ENCODE results near the gene CACNA1C. TPM values are rescaled to one million over a fixed set of nuclear protein-coding genes. Genes with fewer than 3 reads are reported as not detected.

The CACNA1C gene
- total RNA-seq, 1 donor from 2014 or later, result 0.51 TPM

- DNase-seq (ENCODE audit: low read depth in 2 of 2), result no peak
Measured at GRCh38 chr12:2575245-2575644, 522.5 kb downstream of the CACNA1C start.

DNA sequence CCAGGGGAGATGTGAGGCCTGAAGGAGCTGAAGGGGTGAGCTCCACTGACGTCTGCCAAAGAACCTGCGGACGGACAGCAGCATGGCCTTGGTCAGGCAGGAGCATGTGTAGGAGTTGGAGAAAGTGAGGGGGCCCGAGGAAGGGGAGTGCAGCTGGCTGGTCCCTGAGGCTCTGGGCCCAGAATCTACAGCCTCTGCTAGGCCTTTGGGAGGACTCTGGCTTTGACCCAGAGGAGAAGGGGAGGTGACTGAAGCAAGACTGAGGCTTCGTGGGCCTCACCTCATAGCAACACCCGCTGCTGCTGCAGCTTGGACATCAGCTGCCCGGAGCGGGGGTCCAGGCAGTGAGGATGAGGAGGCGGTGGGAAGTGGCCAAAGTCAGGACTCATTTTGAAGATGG, 525.4 kb downstream of the CACNA1C start:
- DNase-seq (ENCODE audit: low read depth in 2 of 2), result no peak

- no peak for DNase-seq (ENCODE audit: low read depth in 2 of 2)
Measured at GRCh38 chr12:2578772-2579171, 526.0 kb downstream of the CACNA1C start.

DNA sequence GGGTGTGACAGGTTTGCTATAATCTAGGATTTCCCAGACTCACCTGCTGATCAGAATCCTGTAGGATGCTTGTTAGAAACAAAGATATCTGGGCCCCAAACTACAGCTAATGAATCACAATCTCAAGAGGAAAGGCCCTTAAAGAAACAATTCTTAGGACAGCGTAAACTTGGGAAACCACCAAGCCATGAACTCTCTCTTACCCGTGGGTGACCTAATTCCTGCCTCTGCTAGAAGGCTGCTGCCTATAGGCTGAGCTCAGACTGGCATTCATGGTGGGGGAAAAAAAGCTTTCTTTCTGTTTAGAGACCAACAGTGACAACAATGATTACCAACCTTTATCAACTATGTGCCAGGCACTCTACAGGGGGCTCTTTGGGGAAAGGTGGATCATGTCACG, 528.0 kb downstream of the CACNA1C start:
- DNase-seq (ENCODE audit: low read depth in 2 of 2), result no peak

- DNase-seq (ENCODE audit: low read depth in 2 of 2), result no peak
Measured at GRCh38 chr12:2581293-2582045, 528.7 kb downstream of the CACNA1C start.

DNA sequence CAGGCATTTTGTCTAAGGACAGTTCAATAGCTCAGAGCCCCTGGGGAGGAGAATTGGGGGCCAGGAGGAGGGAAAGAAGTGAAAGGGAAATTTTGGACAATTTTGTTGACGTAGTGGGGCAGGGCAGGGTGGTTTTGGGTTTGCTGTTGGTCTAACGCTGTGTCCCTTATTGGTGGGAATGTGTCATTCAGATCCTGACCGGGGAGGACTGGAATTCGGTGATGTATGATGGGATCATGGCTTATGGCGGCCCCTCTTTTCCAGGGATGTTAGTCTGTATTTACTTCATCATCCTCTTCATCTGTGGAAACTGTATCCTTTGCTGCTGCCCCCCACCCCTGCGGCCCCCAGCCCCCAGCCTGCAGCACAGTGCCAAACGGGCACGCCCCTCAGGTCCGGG, 529.8 kb downstream of the CACNA1C start:
- no peak for DNase-seq (ENCODE audit: low read depth in 2 of 2)

DNA sequence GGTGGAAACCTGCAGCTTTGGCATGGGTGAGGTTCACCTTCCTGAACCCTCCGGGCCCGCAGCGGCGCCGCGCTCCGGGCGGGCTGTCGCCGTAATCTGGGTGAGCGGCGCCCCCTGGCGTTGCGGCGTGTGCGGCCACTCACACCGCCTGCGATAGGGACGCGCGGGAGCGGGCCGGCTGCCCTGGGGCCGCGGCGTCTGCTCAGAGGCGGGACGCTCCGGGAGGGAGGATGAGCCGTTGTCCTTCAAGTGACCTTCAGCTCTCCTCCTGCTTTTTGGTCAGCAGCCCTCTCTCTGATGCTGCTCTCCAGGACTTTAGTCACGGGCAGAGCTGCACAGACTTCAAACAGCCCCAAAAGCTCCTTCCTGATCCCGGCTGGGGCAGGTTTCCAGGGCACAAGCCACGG, 530.3 kb downstream of the CACNA1C start:
- DNase-seq (ENCODE audit: low read depth in 2 of 2), result peak; percentile 1 to 53

GRCh38 chr12:2583642-2584401, 531.0 kb downstream of the CACNA1C start:
- no peak for DNase-seq (ENCODE audit: low read depth in 2 of 2)

GRCh38 chr12:2586156-2587038, 533.6 kb downstream of the CACNA1C start:
- DNase-seq (ENCODE audit: low read depth in 2 of 2), result no peak

DNA sequence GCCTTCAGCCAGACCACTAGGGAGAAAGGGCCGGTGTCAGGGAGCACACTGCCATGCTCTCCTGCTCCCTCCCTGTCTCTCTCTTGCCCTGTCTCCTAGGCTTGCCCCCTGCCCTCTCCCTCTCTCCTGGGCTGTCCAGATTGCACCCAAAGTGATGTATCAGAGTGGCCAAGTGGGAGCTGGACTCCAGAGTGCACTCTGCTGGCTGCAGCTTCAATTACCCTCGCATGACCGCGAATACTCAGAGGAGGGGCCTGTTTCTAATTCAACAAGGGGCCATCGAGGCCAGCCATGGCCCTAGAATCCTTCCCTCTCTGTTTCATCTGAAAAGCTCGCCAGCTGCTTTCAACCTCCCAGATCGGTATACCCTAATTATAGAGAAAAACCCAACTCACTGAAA, 535.6 kb downstream of the CACNA1C start:
- DNase-seq (ENCODE audit: low read depth in 2 of 2), result no peak

DNA sequence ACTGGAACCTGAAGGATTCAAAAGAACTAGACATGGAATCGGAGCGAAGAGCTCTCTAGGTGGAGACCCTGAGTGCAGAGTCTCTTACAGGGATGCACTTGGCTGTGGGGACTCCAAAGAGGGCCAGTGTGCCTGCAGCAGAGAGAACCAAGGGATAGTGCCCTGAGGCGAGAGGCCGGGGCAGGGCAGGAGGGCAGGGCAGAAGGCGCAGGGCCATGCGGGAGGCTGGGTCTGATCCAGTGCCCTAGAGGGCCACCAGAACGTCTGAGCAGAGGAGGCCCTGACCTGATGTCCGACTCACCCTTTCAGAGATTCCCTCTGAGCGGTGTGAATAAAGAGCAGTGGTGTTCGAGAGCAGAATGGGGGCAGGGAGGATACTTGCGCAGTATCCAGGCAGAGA, 536.6 kb downstream of the CACNA1C start:
- no peak for DNase-seq (ENCODE audit: low read depth in 2 of 2)

DNA sequence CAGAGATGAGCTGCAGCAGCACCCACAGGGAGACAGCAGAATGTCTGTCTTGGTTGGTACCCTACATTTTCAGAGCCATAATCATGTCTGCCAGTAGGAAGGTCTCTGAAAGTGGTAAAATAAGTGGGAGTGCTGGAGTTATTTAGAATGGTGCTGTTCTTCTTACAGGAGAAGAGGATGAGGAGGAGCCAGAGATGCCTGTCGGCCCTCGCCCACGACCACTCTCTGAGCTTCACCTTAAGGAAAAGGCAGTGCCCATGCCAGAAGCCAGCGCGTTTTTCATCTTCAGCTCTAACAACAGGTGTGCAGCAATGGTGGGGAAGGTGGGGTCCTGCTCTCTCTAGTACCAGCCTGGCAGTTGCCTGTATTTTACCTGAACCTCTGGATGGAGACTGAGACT, 540.3 kb downstream of the CACNA1C start:
- no peak for DNase-seq (ENCODE audit: low read depth in 2 of 2)

DNA sequence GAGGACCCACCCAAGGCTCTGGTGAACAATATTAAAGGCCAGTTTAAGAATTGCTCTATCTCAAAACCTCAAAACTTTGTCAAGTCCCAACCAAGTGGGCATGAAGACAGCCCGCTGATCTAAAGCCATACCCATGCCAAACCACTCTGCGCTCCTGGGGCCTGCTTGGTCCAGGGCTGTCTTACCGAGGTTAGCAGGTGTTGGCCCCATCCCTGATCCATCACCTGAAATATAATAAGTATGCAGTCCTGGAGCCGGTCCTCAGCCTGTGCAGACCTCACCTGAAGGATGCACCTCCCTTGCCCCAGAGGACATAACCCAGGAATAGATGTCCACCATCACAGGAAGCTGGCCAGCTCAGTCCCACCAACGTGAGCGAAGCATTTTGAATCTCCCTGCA, 543.7 kb downstream of the CACNA1C start:
- DNase-seq (ENCODE audit: low read depth in 2 of 2), result no peak

- DNase-seq (ENCODE audit: low read depth in 2 of 2), result no peak
Measured at GRCh38 chr12:2605301-2605700, 552.5 kb downstream of the CACNA1C start.

GRCh38 chr12:2606186-2606910, 553.6 kb downstream of the CACNA1C start:
- no peak for DNase-seq (ENCODE audit: low read depth in 2 of 2)

DNA sequence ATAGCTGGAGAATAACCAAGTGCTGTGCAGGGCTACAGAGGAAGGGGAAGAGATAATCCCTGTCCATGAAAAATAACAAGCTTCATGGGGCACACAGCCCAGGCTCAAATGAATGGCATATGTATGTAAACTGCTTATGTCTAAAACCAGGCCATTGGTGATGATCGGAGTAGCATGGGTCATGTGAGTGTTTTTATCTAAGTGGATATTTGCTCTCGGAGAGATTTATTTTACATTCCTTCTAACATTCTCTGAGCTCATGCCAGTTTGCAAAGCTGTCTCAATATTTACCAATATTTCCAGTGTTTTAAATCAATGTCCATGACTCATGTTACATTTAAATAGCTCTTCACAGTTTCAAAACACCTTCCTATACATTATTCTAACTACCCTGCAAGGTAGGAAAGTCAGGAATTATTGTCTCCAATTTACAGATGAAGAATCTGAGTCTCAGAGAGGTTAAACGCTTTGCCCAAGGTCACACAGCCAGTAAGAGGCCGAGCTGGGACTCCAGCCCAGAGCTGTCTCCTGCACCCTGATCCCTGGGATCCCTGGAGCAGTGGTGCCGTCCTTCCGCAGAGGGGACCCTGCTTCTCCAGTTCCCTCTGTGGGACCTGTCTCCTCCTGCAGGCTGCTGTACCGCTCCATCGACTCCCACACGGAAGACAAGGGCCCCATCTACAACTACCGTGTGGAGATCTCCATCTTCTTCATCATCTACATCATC, 555.3 kb downstream of the CACNA1C start:
- no peak for DNase-seq (ENCODE audit: low read depth in 2 of 2)

GRCh38 chr12:2608608-2608945, 555.8 kb downstream of the CACNA1C start:
- no peak for DNase-seq (ENCODE audit: low read depth in 2 of 2)

DNA sequence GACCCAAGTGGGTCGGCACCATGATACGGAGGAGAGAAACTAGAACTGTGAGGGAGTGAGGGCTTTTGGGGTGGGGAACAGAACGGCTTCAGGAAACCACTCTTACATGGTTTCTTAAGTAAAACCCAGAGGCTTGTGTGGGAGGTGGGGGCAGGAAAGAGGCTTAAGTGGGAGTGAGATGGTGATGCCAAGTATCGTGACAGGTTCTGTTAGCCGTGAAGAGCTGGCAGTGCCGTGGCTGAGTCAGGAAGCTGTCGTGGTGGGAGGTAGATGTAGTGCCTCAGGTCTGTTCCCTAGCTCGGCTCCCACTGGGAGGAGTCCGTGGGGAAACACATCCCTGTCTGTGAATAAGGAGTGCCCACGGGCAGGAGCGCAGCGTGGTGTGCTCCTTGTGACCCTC, 556.2 kb downstream of the CACNA1C start:
- DNase-seq (ENCODE audit: low read depth in 2 of 2), result no peak

- DNase-seq (ENCODE audit: low read depth in 2 of 2), result no peak
Measured at GRCh38 chr12:2610358-2610757, 557.6 kb downstream of the CACNA1C start.

DNA sequence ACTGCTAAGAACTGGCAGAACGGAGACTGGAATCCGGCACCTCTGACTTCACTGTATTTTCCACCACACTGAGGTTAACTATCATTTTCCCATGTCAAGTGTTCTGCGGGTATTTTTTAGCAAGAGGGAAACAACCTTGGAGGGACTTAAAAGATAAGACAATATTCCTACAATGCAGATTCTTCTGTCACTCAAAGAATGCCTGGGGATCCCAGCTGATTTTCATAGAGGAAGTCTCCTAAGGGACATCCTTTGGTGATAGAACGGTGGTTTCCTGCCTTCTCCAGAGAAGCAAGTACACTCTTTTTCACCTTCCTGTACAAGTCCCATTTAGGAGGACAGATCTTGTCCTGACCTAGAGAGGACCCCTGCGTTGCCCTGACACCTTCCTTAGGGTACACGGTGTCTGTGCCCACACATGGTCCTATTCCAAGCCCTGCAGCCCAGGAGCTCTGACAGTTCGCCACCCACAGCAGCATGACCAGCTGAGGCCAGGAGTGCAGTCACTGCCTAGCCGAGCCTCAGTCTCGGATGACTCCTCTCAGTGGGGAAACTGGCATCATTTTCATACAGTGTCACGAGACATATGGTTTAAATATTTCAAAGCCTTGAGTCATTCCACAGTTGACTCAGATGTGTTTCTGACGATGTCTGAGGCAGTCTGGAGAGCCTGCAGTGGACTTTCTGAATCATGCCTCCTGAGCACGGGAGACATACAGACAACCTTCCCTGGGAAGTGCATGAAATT, 560.7 kb downstream of the CACNA1C start:
- peak in 1 of 2 donors; percentile 39 for DNase-seq (ENCODE audit: low read depth in 2 of 2)
